H9 (cell line): ENCODE results near the gene RTL9. TPM values are rescaled to one million over a fixed set of nuclear protein-coding genes. Genes with fewer than 3 reads are reported as not detected.

Experiments used
- DNase-seq: peaks from one replicate; pipeline ENCODE4 v3.0.0-alpha.2; 2017
- H2AFZ ChIP-seq: one replicate; pipeline ENCODE4 v1.6.1; 2013; ENCODE audit warnings: mild to moderate bottlenecking, low read length, control low read depth, moderate library complexity
- H2AK5ac ChIP-seq: 2 replicates; pipeline ENCODE4 v1.6.1; 2013; ENCODE audit warnings: low read length, control low read depth, mixed read lengths; ENCODE audit not compliant: insufficient read length
- H2BK120ac ChIP-seq: one replicate; pipeline ENCODE4 v1.6.1; 2013; ENCODE audit warnings: low read depth, mild to moderate bottlenecking, low read length, control low read depth, inconsistent platforms; ENCODE audit not compliant: poor library complexity, severe bottlenecking
- H2BK12ac ChIP-seq: 2 replicates; pipeline ENCODE4 v1.6.1; 2013; ENCODE audit warnings: low read length, control low read depth, mixed read lengths, low read depth; ENCODE audit not compliant: insufficient read length
- H2BK15ac ChIP-seq: 2 replicates; pipeline ENCODE4 v1.6.1; 2013; ENCODE audit warnings: low read depth, low read length, control low read depth
- H2BK20ac ChIP-seq: one replicate; pipeline ENCODE4 v1.6.1; 2013; ENCODE audit warnings: low read depth, mild to moderate bottlenecking, low read length, control low read depth, inconsistent platforms; ENCODE audit not compliant: poor library complexity, severe bottlenecking
- H2BK5ac ChIP-seq: 2 replicates; pipeline ENCODE4 v1.6.1; 2013; ENCODE audit warnings: low read length, control low read depth, mixed read lengths; ENCODE audit not compliant: insufficient read length
- H3K14ac ChIP-seq: 2 replicates; pipeline ENCODE4 v1.6.1; 2013; ENCODE audit warnings: low read length, control low read depth; ENCODE audit not compliant: insufficient read depth
- H3K18ac ChIP-seq: 2 replicates; pipeline ENCODE4 v1.6.1; 2013; ENCODE audit warnings: low read depth, mild to moderate bottlenecking, mixed read lengths, low read length, control low read depth; ENCODE audit not compliant: insufficient read length
- H3K23ac ChIP-seq: 2 replicates; pipeline ENCODE4 v1.6.1; 2013; ENCODE audit warnings: low read length, control low read depth, mixed read lengths, low read depth; ENCODE audit not compliant: insufficient read length
- H3K23me2 ChIP-seq: 2 replicates; pipeline ENCODE4 v1.6.1; 2013; ENCODE audit warnings: low read depth, mild to moderate bottlenecking, mixed read lengths, low read length, control low read depth; ENCODE audit not compliant: insufficient read length, poor library complexity, severe bottlenecking
- H3K27ac ChIP-seq: 2 replicates; pipeline ENCODE4 v1.5.1; 2013; ENCODE audit warnings: low read length, control low read depth, mixed read lengths, low read depth; ENCODE audit not compliant: insufficient read length
- H3K27me3 ChIP-seq: 2 replicates; pipeline ENCODE4 v1.6.1; 2013; ENCODE audit warnings: low read length, control low read depth, inconsistent platforms; ENCODE audit not compliant: insufficient read depth
- H3K4ac ChIP-seq: 2 replicates; pipeline ENCODE4 v1.6.1; 2013; ENCODE audit warnings: low read depth, mild to moderate bottlenecking, control low read depth, inconsistent platforms, low read length, moderate library complexity
- H3K4me1 ChIP-seq: 2 replicates; pipeline ENCODE4 v1.6.1; 2013; ENCODE audit warnings: low read length, control low read depth, inconsistent platforms; ENCODE audit not compliant: insufficient read depth
- H3K4me2 ChIP-seq: 2 replicates; pipeline ENCODE4 v1.6.1; 2013; ENCODE audit warnings: low read length, control low read depth, mixed read lengths; ENCODE audit not compliant: insufficient read length, insufficient read depth
- H3K56ac ChIP-seq: 2 replicates; pipeline ENCODE4 v1.6.1; 2013; ENCODE audit warnings: low read depth, mild to moderate bottlenecking, mixed read lengths, low read length, control low read depth; ENCODE audit not compliant: insufficient read length
- H3K79me1 ChIP-seq: 2 replicates; pipeline ENCODE4 v1.6.1; 2013; ENCODE audit warnings: low read depth, mild to moderate bottlenecking, moderate library complexity, low read length, control low read depth, inconsistent platforms; ENCODE audit not compliant: insufficient read depth, poor library complexity, severe bottlenecking
- H3K79me2 ChIP-seq: 2 replicates; pipeline ENCODE4 v1.6.1; 2013; ENCODE audit warnings: low read length, control low read depth, inconsistent platforms; ENCODE audit not compliant: insufficient read depth
- H3K9ac ChIP-seq: 2 replicates; pipeline ENCODE4 v1.6.1; 2013; ENCODE audit warnings: low read length, control low read depth, mixed read lengths; ENCODE audit not compliant: insufficient read length; ENCODE audit errors: extremely low read depth
- H3K9me3 ChIP-seq: one replicate; pipeline ENCODE4 v1.6.1; 2013; ENCODE audit warnings: low read depth, low read length, inconsistent platforms; ENCODE audit not compliant: control insufficient read depth
- H3T11ph ChIP-seq: one replicate; pipeline ENCODE4 v1.6.1; 2013; ENCODE audit warnings: mild to moderate bottlenecking, low read length, control low read depth, inconsistent platforms
- H4K20me1 ChIP-seq: one replicate; pipeline ENCODE4 v1.6.1; 2013; ENCODE audit not compliant: control insufficient read depth, insufficient read length, insufficient read depth
- H4K5ac ChIP-seq: 2 replicates; pipeline ENCODE4 v1.6.1; 2013; ENCODE audit warnings: low read depth, mild to moderate bottlenecking, mixed read lengths, low read length, control low read depth; ENCODE audit not compliant: insufficient read length
- H4K8ac ChIP-seq: replicated peaks from 2 replicates; pipeline ENCODE4 v1.6.1; 2013; ENCODE audit warnings: low read length, control low read depth, mixed read lengths, low read depth; ENCODE audit not compliant: insufficient read length
- H4K91ac ChIP-seq: 2 replicates; pipeline ENCODE4 v1.6.1; 2013; ENCODE audit warnings: low read depth, mild to moderate bottlenecking, moderate library complexity, mixed read lengths, low read length, control low read depth; ENCODE audit not compliant: insufficient read length
- H3K27ac Mint-ChIP-seq, 3 experiments: 2 replicates in 2 of 3; 3 replicates in 1 of 3; pipeline ENCODE4 v1.8.0; 2020 to 2021; ENCODE audit warnings: mixed read lengths in 3 of 3, mild to moderate bottlenecking in 1 of 3, moderate library complexity in 1 of 3
- H3K27me3 Mint-ChIP-seq: 2 replicates; pipeline ENCODE4 v1.8.0; 2021; ENCODE audit warnings: low read depth, mild to moderate bottlenecking, moderate library complexity, mixed read lengths
- H3K36me3 Mint-ChIP-seq, 3 experiments: 2 replicates in 2 of 3; 3 replicates in 1 of 3; pipeline ENCODE4 v1.8.0; 2020 to 2021; ENCODE audit warnings: low read depth in 3 of 3, mixed read lengths in 3 of 3; ENCODE audit not compliant: insufficient read depth in 1 of 3
- H3K4me1 Mint-ChIP-seq, 2 experiments: 2 replicates each; pipeline ENCODE4 v1.8.0; 2020; ENCODE audit warnings: mixed read lengths in 2 of 2
- H3K4me3 Mint-ChIP-seq, 2 experiments: 2 replicates in 1 of 2; 3 replicates in 1 of 2; pipeline ENCODE4 v1.8.0; 2020 to 2021; ENCODE audit warnings: mild to moderate bottlenecking in 2 of 2, mixed read lengths in 2 of 2, moderate library complexity in 1 of 2
- H3K9me3 Mint-ChIP-seq, 2 experiments: 2 replicates in 1 of 2; 3 replicates in 1 of 2; pipeline ENCODE4 v1.8.0; 2020; ENCODE audit warnings: mild to moderate bottlenecking in 2 of 2, mixed read lengths in 2 of 2, moderate library complexity in 1 of 2
- WGBS: extraction: QIAGEN DNeasy Blood & Tissue Kit; methylation state at CpG from one replicate; pipeline ENCODE4 v1.1.7; 2013; ENCODE audit warnings: missing lambda C conversion rate, low lambda C conversion rate, mixed read lengths; ENCODE audit not compliant: insufficient read length; ENCODE audit errors: extremely low coverage; 5-methylcytosine and 5-hydroxymethylcytosine counted together
- total RNA-seq: library from RNA; stranded (reverse); gene quantifications from 2 replicates; pipeline ENCODE4 v1.2.1, GENCODE V29; 2021
- TF ChIP-seq, protein P1 (sequence below): fragments of 200-600 bp; sonication (generic); conservative IDR thresholded peaks from 3 replicates; pipeline ENCODE4 v1.8.0; 2021; ENCODE audit warnings: antibody characterized with exemption, mild to moderate bottlenecking

RTL9 gene
- total RNA-seq, 1 experiment from 2014 or later, result 0.13 TPM

- Histone ChIP-seq H2BK15ac (no peak overlapping the region), H3K79me2 (no peaks in the 10 kb centered on the region), H2AFZ (no peak overlapping the region), H4K8ac (no peak overlapping the region), H2BK120ac (no peak overlapping the region), H4K20me1 (no peaks in the 10 kb centered on the region), H3K4me1 (no peaks in the 10 kb centered on the region), H3K9me3 (no peaks in the 10 kb centered on the region), H2AK5ac (no peak overlapping the region), H3K14ac (no peak overlapping the region), H2BK12ac (no peak overlapping the region), H3K23me2 (no peaks in the 10 kb centered on the region), H3K4ac (no peak overlapping the region), H3K9ac (no peak overlapping the region), H4K5ac (no peak overlapping the region), H4K91ac (no peak overlapping the region), H3K18ac (no peak overlapping the region), H3K23ac (no peak overlapping the region), H3K56ac (no peak overlapping the region), H3K4me2 (no peak overlapping the region), H3T11ph (no peak overlapping the region), H3K27me3 (no peaks in the 10 kb centered on the region), H3K27ac (no peak overlapping the region), H2BK5ac (no peak overlapping the region), H2BK20ac (no peak overlapping the region), H3K79me1 (no peaks in the 10 kb centered on the region)
- H3K36me3 Mint-ChIP-seq, result no peaks in the 10 kb centered on the region
- H3K9me3 Mint-ChIP-seq, result no peaks in the 10 kb centered on the region
- no peak overlapping the region for H3K27ac Mint-ChIP-seq
- no peak overlapping the region for H3K4me3 Mint-ChIP-seq
- DNase-seq, result no peak
- no peaks in the 10 kb centered on the region for H3K4me1 Mint-ChIP-seq
- TF ChIP-seq, protein P1, sequence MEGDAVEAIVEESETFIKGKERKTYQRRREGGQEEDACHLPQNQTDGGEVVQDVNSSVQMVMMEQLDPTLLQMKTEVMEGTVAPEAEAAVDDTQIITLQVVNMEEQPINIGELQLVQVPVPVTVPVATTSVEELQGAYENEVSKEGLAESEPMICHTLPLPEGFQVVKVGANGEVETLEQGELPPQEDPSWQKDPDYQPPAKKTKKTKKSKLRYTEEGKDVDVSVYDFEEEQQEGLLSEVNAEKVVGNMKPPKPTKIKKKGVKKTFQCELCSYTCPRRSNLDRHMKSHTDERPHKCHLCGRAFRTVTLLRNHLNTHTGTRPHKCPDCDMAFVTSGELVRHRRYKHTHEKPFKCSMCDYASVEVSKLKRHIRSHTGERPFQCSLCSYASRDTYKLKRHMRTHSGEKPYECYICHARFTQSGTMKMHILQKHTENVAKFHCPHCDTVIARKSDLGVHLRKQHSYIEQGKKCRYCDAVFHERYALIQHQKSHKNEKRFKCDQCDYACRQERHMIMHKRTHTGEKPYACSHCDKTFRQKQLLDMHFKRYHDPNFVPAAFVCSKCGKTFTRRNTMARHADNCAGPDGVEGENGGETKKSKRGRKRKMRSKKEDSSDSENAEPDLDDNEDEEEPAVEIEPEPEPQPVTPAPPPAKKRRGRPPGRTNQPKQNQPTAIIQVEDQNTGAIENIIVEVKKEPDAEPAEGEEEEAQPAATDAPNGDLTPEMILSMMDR, result no peak
- WGBS, result no CpG with 5 or more reads among the region's 2 CpGs
- H3K27me3 Mint-ChIP-seq, result no peaks in the 10 kb centered on the region; the same call in 1 of the 2 replicates
These were observed 25.8 kb downstream of the RTL9 start for GRCh38 chrX:110384490-110384889.
